A549 treated with dexamethasone at 1 μM for 4 hours (cell line): ENCODE results near the gene C17orf75. TPM values are rescaled to one million over a fixed set of nuclear protein-coding genes. Genes with fewer than 3 reads are reported as not detected.

ENCODE experiments used
- total RNA-seq: library from RNA; stranded (reverse); fragments of 200-300 nt; extraction: Qiagen RNA extraction; gene quantifications from 5 replicates; pipeline ENCODE4 v1.2.3, GENCODE V29; 2022

The C17orf75 gene
- 24.2 to 32.6 TPM (median 26.4 TPM) in 5 replicates for total RNA-seq

GRCh38 chr17:32341857-32342602, at the start of gene C17orf75:
C17orf75 (minus strand) TSS chr17:32342173; CDS start chr17:32342139, 34 bp downstream.

GRCh38 chr17:32349854-32350665, 8.1 kb upstream of the C17orf75 start, which contains the start of gene ZNF207:
ZNF207 (plus strand) TSS chr17:32350157; CDS start chr17:32350286, 129 bp downstream.

Other genes starting within 250 kb of the C17orf75 start
- gene RHOT1, start 199.7 kb downstream of the C17orf75 start, total RNA-seq, result 21.0 to 27.8 TPM (median 27.0 TPM) in 5 replicates
- 2.6 to 5.0 TPM (median 4.1 TPM) in 5 replicates for gene RHBDL3, start 76.3 kb downstream of the C17orf75 start, total RNA-seq
- gene ZNF207, start 8.0 kb upstream of the C17orf75 start, total RNA-seq, result 207 to 239 TPM (median 222 TPM) in 5 replicates
- gene PSMD11, start 102.3 kb upstream of the C17orf75 start, total RNA-seq, result 173 to 245 TPM (median 178 TPM) in 5 replicates
- gene CDK5R1, start 144.8 kb upstream of the C17orf75 start, total RNA-seq, result 5.7 to 7.7 TPM (median 6.8 TPM) in 5 replicates